ENCODE measurements around the gene HOMER3.

HOMER3 gene

DNA sequence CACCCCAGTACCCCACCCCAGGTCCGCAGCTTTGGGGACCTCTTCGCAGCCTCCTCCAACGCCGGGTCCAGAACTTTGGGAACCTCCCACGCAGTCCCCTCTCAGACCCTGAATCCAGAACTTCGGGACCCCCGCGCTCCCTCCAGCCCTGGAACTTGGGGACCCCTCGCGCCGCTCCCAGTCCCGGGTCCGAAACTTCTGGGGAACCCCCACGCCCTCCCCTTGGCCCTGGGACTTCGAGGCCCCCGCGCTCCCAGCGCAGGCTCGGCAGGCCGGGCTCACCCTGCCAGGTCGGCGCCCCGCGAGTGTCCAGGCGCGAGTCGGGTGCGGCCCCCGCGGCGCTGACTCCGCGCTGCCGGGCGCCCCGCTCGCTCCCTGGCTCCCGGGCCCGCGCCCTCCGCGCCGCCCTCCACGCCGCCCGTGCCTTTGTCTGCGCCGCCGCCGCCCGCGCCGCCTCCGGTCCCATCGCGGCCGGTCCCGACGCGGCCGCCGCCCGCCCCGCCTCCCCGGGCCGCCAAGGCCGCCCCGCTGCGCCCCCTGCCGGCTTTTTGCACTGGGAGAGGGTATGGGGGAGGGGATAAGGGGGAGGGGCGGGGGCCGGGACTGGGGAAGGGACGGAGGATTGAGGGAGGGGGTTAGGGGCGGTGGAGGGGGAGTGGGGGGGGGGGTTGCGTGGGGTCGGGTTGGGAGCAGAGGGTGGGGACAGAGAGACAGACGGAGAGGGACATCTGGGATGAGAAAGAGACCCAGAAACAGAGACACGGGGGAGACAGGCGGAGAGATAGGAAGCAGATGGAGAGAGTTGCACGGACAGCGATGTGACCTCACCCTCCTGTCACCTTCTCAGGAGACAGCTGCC lies at the start of gene HOMER3:
TSS of gene HOMER3 (minus strand) at position 449 of the 859 bp plus-strand sequence. CDS start 2,235 bp downstream, outside the sequence.
- peak; percentile 41 for DNase-seq

DNA sequence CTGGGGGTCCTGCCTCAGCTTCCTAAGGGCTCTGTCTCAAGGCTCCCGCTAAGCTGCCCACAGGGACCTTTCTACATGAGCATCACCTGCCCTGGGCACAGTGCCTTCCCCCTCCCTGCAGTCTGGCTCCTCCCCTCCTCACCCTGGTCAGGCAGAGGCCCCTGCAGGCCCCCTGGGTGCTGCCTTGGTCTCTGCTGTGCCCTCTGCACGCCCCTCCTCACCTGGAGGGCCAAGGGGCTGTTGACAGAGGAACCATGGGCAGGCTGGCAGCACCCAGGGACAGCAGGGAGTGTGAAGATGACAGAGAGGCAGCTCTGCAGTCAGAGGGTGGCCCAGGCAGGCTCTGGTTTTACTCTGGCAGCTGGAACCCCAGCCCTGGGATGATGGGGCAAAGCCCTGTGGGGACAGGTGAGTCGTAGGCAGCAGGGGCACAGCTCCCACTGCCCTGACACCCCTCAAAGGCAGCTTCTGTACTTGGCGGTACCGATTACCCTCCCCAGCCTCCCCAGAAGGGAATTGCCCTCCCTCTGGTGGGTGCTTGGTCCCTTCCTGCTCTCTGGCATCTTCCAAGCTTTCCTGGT lies 49.2 kb upstream of the HOMER3 start:
- no peak for DNase-seq

DNA sequence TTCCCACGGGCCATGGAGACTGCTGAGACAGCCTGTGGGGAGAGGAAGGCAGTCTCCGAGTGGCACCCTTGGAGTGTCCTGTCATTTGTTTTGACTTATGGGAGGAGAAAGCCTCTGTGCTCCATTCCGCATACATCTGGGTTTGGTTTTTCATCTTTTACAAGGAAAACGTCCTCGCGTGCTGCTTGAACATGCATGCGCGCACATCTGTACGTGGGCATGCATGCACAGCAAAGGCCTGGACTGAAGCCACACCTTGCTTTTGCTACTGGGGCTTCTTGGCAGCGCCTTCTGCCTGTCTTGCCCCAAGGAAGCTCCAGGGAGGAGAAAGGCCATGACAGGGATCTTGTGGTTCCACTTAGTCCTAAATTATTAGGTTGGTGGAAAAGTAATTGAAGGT lies 48.3 kb upstream of the HOMER3 start:
- DNase-seq = no peak

DNA sequence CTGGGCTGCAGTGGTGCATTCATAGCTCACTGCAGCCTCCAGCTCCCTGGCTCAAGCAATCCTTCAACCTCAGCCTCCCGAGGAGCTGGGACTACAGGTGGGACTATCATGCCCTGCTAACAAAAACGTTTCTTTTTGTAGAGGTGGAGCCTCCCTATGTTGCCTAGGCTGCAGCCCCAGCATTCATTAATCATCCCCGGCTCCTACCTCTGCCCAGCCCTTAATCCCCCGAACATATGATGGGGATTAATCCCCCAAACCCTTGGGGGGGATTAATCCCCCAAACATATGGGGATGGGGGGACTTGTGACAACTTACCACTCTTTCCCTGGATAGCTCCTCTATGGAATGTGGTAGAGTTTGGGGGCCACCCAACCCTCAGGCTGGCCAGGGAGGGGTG lies 46.4 kb upstream of the HOMER3 start:
- no peak for DNase-seq

DNA sequence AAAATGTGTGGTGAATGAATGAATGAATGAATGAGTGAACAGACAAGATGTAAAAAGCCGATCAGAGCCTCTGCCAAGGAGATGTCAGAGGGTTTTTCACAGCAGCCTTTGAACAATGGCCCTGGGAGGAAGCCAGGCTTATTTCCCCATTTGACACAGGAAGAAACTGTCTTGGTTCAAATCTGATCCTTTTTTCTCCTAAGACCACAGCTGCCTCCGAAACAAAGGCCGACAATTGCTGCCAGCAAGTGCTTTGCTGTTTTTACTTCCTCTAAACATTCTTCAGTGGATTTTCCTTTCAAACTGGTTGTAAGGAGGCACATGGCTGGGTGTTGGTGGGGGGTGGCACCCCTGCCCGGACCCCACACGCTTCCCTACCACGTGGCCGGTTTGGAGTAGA lies 44.2 kb upstream of the HOMER3 start:
- no peak for DNase-seq

DNA sequence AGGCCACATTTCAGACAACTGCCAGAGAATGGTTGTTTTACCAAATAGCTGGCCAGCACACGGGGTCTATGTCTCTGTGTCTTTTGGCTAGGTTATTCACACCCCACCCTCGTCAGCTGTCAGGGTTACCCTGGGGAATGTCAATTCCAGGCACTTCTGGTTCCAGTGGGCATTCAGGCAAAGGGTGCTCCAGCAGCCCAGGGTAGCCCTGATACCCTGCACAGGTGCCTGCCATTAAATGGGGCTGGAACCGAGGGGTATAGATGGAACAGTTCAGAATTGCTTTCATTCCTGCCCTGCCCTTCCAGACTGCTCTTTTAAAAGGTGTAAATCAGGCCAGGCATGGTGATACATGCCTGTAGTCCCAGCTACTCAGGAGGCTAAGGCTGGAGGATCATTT lies 43.2 kb upstream of the HOMER3 start:
- DNase-seq = no peak

DNA sequence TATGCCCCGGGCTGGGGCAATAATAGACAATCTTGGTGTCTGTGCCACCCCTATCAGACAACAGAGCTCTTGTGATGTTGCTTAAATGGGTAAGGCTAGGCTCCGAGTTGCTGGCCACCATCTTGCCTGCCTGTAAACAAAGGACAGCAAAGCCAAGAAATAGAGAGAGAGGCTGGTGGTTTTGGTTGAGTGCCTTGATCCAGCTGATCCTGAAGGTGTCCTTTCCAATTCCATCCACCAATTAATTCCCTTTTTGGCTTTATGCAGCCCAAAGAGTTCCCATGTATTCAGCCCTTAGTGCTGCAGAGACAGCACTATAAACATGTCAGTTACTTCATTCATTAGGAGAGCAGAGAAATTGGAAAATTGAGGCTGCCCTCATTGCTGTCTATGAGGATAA lies 41.7 kb upstream of the HOMER3 start:
- no peak for DNase-seq

DNA sequence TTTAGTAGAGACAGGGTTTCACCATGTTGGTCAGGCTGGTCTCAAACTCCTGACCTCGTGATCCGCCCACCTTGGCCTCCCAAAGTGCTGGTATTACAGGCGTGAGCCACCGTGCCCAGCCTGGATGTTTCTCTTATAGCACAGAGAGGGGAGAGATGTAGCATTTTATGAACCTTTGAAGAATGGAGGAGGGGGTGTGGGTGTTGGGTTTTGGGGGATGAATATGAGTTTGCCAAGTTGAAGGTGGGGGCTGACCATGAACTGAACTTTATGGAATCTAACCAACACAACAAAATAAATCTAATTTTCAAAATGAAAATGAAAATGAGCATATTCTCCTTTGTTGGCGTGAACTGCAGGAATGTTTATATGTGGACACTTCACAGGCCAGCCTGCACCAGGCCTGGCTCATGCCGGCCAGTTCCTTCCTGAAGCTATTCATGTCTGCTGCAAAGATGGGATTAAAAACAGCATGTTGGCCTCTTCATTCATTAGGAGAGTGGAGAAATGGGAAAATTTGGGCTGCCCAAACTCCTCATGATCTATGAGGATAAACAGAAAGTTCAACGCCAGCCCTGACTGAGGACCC lies 39.5 kb upstream of the HOMER3 start:
- no peak for DNase-seq

DNA sequence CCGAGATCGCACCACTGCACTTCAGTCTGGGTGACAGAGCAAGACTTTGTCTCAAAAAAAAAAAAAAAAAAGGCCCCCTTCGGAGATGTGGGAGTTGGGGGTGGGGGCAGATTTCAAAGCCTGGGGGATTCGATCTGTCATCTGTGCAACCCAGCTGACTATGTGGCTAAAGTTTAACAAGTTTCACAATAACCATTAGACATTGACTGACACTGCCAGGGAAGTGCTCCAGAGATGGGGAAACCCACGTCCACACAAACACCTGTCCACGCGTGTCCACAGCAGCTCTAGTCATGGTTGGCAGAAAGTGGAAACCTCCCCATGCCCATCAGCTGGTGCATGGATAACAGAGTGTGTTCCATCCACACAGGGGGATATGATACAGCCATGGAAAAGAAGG lies 37.6 kb upstream of the HOMER3 start:
- DNase-seq = no peak

DNA sequence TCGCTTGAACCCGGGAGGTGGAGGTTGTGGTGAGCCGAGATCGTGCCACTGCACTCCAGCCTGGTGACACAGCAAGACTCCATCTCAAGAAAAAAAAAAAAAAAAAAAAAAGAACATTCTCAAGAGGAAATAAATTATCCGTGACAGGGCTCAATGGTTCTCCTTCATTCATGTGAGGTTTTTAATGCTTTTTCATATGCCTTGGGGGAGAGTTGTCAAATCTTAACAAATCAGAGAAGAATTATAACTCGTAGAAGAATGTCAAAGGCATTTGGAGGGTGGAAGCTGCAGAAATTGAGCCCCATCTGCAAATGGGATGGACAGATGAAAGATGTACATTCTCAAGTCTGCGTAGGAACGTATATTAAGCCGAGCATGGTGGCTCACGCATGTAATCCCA lies 34.9 kb upstream of the HOMER3 start:
- DNase-seq = no peak

DNA sequence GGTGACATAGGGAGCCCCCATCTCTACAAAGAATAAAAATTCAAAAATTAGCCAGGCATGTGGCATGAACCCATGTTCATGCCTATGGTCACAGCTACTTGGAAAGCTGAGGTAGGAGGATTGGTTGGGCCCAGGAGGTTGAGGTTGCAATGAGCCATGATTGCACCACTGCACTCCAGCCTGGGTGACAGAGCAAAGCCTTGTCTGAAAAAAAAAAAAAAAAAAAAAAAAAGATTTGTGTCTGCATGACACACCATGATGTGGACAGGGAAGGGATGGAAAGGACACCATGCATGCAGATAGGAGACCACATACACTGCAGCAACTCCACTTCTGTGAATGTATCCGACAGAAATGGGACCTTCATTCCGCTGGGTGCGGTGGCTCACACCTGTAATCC lies 34.0 kb upstream of the HOMER3 start:
- DNase-seq = no peak

DNA sequence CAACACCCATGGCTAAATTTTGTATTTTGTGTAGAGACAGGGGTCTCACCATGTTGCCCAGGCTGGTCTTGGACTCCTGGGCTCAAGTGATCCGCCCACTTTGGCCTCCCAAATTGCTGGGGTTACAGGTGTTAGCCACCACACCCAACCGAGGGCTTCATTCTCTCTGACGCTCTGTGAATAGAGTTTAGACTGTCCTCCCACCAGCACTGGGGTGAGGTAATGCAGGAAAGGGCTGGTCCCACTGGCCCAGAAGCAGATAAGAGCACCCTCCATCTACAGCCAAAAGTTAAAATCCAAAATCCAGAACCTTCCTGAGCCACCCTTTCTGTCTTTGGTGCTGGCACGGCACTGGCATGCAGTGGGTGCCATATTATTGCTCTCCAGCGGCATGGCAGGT lies 31.8 kb upstream of the HOMER3 start:
- DNase-seq = no peak

DNA sequence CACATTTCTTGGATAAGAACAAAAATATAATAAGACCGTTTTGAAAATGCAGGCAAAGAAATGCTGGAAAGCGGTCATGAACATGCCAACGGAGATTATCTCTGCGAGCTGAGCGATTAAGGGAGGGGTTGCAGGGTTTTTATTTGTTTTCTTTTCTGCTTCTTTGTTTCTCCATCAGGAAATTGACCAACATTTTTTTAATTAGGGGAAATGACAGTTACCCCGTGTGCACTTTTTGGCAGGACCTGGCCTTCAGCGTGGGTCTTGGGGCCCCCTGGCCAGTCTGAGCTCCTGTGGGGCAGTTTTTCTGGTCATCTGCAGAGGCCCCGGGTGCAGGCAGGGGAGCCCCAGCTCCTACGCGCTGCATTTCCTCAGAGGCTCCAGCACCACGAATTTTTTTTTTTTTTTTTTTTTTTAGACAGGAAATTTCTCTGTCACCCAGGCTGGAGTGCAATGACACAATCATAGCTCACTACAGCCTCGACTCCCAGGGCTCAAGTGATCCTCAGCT lies 31.3 kb upstream of the HOMER3 start:
- DNase-seq = no peak

DNA sequence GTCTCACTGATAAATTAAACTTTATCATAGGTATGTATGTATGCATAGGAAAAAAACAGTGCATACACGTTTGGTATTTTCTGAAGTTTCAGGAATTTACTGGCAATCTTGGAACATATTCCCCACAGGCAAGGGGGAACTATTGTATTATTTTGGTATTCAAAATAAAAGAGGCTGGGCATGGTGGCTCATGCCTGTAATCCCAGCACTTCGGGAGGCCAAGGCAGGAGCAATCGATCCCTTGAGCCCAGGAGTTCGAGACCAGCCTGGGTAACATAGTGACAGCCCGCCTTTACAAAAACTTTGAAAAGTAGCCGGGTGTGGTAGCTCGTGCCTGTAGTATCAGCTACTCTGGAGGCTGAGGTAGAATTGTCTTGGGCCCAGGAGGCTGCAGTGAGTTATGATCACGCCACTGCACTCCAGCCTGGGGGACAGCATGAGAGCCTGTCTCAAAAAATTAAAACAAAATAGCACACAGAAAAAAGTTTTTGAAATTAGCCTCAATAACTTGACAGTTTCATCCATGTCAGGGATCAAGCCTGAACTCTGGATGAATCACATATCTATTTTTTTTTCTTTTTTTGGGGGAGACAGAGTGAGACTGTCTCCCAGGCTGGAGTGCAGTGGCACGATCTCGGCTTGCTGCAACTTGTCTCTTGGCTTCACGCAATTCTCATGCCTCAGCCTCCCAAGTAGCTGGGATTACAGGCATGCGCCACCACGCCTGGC lies 29.1 kb upstream of the HOMER3 start:
- DNase-seq = no peak

DNA sequence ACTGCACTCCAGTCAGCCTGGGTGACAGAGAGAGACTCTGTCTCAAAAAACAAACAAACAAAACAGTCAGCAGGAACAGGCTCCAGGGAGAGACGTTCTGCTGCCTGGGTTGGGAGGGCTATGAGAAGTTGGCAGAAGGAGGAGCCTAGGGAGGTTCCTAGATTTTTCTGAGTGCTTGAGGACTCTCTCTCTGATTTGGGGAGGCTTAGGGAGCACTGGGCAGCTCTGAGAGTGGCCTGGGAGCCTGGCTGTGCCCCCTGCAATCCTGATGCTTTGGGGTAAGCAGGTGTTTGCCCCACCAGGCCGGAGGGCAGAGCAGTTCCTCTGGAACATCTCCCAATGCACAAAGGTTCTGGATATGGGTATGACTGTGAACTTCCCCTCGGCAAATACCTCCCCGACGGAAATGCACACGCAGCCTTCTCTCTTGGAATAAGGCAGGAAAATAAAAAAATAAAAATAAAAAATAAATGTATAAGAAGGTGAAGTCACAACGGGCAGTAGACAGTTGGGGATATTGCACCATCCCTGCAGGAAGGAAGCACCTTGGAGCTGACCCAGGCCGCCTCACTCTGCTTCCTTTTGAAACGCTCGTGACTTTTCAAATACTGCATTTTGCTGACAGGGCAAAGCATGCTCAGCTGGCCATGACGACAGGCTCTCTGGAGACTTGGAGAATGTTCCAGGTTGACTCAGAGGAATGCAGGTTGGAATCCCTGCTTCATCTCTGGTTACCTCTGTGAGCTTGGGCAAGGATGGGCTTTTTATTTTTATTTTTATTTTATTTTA lies 26.5 kb upstream of the HOMER3 start:
- DNase-seq = no peak

DNA sequence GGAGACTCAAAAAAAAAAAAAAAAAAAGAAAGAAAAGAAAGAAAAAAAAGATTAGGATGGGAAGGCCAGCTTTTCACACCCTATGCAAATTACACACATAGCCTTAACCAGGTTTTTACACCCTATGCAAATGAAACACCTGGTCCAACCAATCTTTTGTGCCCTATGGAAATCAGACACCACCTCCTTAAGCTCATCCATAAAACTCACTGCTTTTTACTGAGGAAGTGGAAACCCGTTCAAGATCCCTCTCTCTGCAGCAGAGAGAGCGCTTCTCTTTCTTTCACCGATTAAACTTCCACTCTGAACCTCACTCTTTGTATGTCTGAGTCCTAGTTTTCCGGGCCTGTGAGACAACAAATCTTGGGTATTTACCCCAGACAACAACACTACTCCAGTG lies 25.3 kb upstream of the HOMER3 start:
- DNase-seq = no peak

DNA sequence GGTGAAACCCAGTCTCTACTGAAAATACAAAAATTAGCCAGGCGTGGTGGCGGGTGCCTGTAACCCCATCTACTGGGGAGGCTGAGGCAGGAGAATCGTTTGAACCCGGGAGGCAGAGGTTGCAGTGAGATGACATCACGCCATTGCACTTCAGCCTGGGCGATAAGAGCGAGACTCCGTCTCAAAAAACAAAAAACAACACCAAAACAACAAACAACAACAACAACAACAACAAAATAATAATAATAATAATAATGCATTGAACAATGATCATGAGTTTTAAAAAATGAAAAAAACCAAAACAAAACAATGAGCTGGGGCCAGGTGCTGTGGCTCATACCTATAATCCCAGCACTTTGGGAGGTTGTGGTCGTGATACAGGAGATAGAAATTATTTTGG lies 23.1 kb upstream of the HOMER3 start:
- DNase-seq = no peak

DNA sequence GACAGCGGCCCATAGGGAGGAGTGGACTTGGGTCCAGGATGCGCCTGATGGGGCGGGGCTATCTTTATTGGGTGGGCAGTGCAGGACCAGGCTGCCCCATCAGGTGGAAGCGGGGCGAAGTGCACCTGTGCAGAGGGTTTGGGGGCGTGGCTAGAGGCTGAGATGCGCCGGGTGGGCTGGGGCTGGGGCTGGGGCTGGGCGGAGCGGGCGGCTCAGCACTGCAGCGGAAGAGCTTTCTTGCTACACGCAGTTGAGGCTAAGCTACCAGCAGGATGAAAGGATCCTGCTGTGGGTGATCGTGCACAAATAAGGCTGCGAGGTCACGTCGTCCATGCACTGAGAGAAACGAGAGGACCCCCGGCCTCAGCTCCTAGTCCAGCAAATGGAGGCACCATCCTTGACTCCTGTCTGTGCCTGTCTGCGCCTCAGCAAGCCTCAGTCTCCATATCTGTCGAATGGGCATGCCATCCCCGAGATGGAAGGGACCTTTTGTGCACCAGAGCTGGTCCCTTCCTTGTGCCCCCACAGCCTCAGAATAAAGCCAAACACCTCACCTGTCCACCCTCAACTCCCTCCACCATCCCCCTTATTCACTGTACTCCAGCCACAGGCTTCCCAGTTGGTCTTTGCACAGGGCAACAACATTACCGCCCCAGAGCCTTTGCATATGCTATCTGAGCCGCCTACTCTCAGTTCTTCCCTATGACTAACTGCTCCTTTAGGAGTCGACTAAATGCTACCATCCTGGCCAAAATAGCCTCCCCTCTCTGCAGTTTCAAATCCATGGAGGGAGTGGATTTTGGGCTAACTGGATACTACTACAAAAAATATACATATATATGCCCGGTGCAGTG lies 21.0 kb upstream of the HOMER3 start:
- peak; percentile 12 for DNase-seq

DNA sequence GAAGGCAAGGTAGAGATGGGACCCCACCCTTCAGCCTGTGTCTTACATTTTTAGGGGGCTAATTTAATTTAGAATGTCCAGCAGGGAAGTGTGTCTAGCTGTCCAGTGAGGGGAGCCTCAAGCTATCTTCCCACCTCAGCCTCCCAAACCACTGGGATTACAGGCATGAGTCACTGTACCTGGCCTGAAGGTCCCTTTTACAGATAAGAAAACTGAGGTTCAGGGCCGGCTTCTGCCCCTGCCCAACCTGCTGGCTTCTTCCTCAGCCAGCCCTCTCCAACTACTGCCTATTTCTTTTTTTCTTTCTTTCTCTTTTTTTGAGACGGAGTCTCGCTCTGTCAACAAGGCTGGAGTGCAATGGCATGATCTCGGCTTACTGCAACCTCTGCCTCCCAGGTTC lies 19.4 kb upstream of the HOMER3 start:
- no peak for DNase-seq

DNA sequence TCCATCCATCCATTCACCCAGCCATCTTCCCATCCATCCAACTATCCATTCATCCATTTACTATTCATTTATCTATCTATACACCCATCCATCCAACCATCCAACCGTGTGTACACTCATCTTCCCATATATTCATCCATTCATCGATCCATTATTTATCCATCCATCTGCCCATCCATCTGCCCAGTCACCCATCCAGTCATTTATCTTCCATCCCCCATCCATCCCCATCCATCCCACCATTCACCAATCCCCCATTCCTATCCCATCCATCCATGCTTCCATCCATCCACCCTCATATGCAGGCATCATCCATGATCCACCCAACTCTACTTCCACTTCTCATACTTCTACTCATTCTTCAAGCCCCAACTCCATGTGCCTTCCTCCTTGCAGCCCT lies 14.0 kb upstream of the HOMER3 start:
- no peak for DNase-seq

DNA sequence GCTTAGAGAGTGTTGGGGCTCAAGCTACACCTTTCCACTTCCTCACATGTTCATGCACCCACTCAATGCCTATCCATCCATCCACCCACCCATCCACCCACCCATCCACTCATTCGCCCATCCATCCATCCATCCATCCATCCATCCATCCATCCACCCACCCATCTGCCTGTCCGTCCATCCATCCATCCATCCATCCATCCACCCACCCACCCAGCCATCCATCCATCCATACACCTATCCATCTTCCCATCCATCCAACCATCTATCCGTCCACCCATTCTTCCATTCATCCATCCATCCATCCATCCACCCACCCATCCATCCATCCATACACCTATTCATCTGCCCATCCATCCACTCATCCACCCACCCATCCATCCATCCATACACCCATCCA lies 13.1 kb upstream of the HOMER3 start:
- no peak for DNase-seq

Data from NCI-H345 (cell line).